Measurements from ENCODE around the gene RLF. TPM values are rescaled to one million over a fixed set of nuclear protein-coding genes. Genes with fewer than 3 reads are reported as not detected.
"Not testable (repeated sequence)": the region's sequence is repeated elsewhere in the genome, so short reads cannot be mapped to it uniquely, and the experiment has no call there.

The RLF gene
- total RNA-seq, 3 donors from 2014 or later, result 19.5 to 39.2 (median 25.9) TPM

DNA sequence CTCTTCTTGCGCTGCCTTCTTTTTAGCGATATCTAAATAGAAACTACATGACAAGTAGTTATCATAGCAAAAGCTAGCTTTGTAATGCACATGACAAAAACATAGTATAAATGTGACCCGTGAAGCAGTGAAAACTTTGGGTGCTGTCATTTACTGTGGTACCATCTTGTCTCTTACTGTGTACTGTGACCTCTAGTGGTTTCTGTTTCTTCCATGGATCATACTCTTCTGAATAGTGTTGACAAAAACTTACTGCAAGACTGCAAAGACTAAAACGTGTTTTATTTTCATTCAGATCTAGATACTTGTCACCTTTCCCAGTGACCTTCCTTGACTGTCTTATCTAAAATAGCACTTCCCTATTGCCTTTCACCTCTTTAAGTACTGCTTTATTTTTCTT, 6.1 kb downstream of the RLF start:
- Histone ChIP-seq H3K36me3 (no peaks in the 10 kb centered on the region), H3K27ac (no peak overlapping the region), H3K9me3 (no peaks in the 10 kb centered on the region), H3K4me3 (no peak overlapping the region), H3K4me1 (peaks cover 0 to 17% of the 10 kb centered on the region in 2 donors), H3K27me3 (no peaks in the 10 kb centered on the region)
- intact Hi-C loops (cut with DNase I; ENCODE audit: low total_unique reads), result no loop called here
- DNase-seq (ENCODE audit: low spot score in 2 of 2), result no peak
- TF ChIP-seq POLR2A (IDR thresholded peaks at IDR 0.05), result no peak
- no peak for TF ChIP-seq POLR2AphosphoS5 (IDR thresholded peaks at IDR 0.05)
- TF ChIP-seq, protein P1, sequence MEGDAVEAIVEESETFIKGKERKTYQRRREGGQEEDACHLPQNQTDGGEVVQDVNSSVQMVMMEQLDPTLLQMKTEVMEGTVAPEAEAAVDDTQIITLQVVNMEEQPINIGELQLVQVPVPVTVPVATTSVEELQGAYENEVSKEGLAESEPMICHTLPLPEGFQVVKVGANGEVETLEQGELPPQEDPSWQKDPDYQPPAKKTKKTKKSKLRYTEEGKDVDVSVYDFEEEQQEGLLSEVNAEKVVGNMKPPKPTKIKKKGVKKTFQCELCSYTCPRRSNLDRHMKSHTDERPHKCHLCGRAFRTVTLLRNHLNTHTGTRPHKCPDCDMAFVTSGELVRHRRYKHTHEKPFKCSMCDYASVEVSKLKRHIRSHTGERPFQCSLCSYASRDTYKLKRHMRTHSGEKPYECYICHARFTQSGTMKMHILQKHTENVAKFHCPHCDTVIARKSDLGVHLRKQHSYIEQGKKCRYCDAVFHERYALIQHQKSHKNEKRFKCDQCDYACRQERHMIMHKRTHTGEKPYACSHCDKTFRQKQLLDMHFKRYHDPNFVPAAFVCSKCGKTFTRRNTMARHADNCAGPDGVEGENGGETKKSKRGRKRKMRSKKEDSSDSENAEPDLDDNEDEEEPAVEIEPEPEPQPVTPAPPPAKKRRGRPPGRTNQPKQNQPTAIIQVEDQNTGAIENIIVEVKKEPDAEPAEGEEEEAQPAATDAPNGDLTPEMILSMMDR (IDR thresholded peaks at IDR 0.05), result no peak

DNA sequence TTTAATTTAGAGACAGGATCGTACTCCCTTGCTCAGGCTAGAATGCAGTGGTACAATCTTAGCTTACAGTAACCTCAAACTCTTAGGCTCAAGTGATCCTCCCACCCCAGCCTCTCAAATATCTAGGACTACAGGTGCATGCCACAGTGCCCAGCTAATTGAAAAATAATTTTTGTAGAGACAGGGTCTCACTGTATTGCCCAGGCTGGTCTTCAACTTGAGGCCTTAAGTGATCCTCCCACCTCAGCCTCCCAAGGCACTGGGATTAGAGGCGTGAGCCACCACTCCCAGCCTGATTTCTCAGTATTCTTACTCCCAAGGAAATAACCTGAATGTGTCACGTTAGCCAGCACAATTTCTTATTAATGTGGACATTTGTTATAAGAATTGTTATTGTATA, 9.8 kb downstream of the RLF start:
- no peaks in the 10 kb centered on the region for H3K9me3 ChIP-seq
- H3K36me3 ChIP-seq, result no peaks in the 10 kb centered on the region
- no peaks in the 10 kb centered on the region for H3K27me3 ChIP-seq
- intact Hi-C loops (cut with DNase I; ENCODE audit: low total_unique reads), result no loop called here
- no peak overlapping the region for H3K27ac ChIP-seq
- no peak for DNase-seq (ENCODE audit: low spot score in 2 of 2)
- TF ChIP-seq POLR2A (IDR thresholded peaks at IDR 0.05), result no peak
- TF ChIP-seq, protein P1 (IDR thresholded peaks at IDR 0.05), result no peak
- TF ChIP-seq POLR2AphosphoS5 (IDR thresholded peaks at IDR 0.05), result no peak
- H3K4me1 ChIP-seq, result no peaks in the 10 kb centered on the region
- H3K4me3 ChIP-seq, result no peak overlapping the region

DNA sequence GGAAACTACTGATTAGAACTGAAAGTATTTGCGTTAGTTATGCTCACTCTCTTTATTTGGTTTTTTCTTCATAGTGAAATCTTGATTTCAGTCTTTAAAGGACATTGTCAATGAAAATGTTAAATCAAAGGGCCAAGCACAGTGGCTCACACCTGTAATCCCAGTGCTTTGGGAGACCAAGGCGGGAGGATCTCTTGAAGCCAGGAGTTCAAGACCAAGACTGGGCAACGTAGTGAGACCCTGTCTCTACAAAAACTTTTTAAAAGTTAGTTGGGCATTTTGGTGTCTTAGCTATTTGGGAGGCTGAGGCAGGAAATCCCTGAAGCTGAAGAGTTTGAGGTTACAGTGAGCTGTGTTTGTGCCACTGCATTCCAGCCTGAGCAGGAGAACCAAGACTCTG, 13.6 kb downstream of the RLF start:
- Histone ChIP-seq H3K36me3 (no peaks in the 10 kb centered on the region), H3K27me3 (no peaks in the 10 kb centered on the region), H3K9me3 (no peaks in the 10 kb centered on the region), H3K27ac (no peak overlapping the region), H3K4me1 (no peaks in the 10 kb centered on the region), H3K4me3 (no peak overlapping the region)
- intact Hi-C loops (cut with DNase I; ENCODE audit: low total_unique reads), result no loop called here
- TF ChIP-seq, protein P1 (IDR thresholded peaks at IDR 0.05), result no peak
- TF ChIP-seq POLR2A (IDR thresholded peaks at IDR 0.05), result no peak
- no peak for TF ChIP-seq POLR2AphosphoS5 (IDR thresholded peaks at IDR 0.05)
- DNase-seq (ENCODE audit: low spot score in 2 of 2), result no peak

DNA sequence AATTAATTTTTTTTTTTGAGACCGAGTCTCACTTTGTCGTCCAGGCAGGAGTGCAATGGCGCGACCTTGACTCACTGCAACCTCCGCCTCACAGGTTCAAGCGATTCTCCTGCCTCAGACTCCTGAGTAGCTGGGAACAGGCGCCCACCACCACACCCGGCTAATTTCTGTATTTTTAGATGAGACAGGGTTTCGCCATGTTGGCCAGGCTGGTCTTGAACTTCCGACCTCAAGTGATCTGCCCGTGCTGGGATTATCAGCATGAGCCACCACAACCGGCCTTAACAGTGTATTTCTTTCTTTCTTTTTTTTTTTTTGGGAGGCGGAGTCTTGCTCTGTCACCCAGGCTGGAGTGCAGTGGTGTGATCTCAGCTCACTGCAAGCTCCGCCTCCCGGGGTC, 15.8 kb downstream of the RLF start:
- H3K36me3 ChIP-seq; DNase-seq (ENCODE audit: low spot score in 2 of 2); H3K27me3 ChIP-seq; H3K4me1 ChIP-seq; H3K27ac ChIP-seq; intact Hi-C loops (cut with DNase I; ENCODE audit: low total_unique reads); H3K9me3 ChIP-seq; H3K4me3 ChIP-seq: not testable (repeated sequence)

DNA sequence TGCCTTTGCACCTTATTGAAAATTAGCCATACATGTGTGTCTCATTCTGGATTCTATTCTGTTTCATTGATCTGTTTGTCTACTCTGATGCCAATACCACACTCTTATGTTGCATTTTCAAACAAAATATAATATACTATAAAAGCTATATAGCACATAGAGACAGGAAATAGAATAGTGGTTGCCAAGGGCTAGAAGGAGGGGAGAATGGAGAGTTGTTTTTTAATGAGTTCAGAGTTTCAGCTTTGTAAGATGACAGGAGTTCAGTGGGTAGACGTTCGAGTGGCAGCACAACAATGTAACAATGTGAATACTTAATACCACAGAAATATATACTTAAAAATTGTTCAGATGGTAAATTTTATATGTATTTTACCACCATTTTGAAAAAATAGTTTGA, 17.0 kb downstream of the RLF start:
- H3K36me3 ChIP-seq, result no peaks in the 10 kb centered on the region
- H3K27ac ChIP-seq, result no peak overlapping the region
- TF ChIP-seq, protein P1 (IDR thresholded peaks at IDR 0.05), result no peak
- no peak for TF ChIP-seq POLR2A (IDR thresholded peaks at IDR 0.05)
- TF ChIP-seq POLR2AphosphoS5 (IDR thresholded peaks at IDR 0.05), result no peak
- H3K4me1 ChIP-seq, result peaks cover 0 to 10% of the 10 kb centered on the region in 2 donors
- intact Hi-C loops (cut with DNase I; ENCODE audit: low total_unique reads), result no loop called here
- H3K9me3 ChIP-seq, result no peaks in the 10 kb centered on the region
- H3K27me3 ChIP-seq, result no peaks in the 10 kb centered on the region
- no peak for DNase-seq (ENCODE audit: low spot score in 2 of 2)
- no peak overlapping the region for H3K4me3 ChIP-seq

DNA sequence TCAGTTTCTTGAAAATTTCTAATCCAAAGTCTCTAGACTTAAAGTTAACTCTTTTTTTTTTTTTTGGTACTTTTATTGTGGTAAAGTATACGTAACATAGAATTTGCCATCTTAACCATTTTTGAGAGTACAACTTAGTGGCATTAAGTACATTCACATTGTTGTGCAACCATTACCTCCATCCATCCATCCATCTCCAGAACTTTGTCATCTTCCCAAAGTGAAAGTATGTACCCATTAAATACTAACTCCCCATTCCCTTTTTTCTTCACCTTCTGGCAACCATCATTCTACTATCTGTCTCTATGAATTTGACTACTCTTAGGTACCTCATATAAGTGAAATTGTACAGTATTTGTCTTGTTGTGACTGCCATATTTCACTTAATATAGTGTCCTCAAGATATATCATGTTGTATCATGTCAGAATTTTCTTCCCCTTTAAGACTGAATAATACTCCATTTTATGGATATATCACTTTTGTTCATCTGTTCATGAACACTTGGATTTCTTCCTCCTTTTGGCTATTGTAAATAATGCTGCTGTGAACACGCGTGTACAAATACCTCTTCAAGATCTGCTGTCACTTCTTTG, 18.4 kb downstream of the RLF start:
- Histone ChIP-seq H3K4me1 (peaks cover 0 to 11% of the 10 kb centered on the region in 2 donors), H3K36me3 (no peaks in the 10 kb centered on the region), H3K27me3 (no peaks in the 10 kb centered on the region), H3K27ac (no peak overlapping the region), H3K4me3 (no peak overlapping the region), H3K9me3 (no peaks in the 10 kb centered on the region)
- no peak for TF ChIP-seq POLR2A (IDR thresholded peaks at IDR 0.05)
- TF ChIP-seq, protein P1 (IDR thresholded peaks at IDR 0.05), result no peak
- TF ChIP-seq POLR2AphosphoS5 (IDR thresholded peaks at IDR 0.05), result no peak
- no peak for DNase-seq (ENCODE audit: low spot score in 2 of 2)
- intact Hi-C loops (cut with DNase I; ENCODE audit: low total_unique reads), result no loop called here
